ENCODE data around the gene HINFP. TPM values are rescaled to one million over a fixed set of nuclear protein-coding genes. Genes with fewer than 3 reads are reported as not detected.
"Not testable (repeated sequence)": the region's sequence is repeated elsewhere in the genome, so short reads cannot be mapped to it uniquely, and the experiment has no call there.

The HINFP gene
- total and polyA plus RNA-seq, 2 of the 4 experiments (the other 2 are of a cell fraction): 9.1 to 15.3 TPM

DNA sequence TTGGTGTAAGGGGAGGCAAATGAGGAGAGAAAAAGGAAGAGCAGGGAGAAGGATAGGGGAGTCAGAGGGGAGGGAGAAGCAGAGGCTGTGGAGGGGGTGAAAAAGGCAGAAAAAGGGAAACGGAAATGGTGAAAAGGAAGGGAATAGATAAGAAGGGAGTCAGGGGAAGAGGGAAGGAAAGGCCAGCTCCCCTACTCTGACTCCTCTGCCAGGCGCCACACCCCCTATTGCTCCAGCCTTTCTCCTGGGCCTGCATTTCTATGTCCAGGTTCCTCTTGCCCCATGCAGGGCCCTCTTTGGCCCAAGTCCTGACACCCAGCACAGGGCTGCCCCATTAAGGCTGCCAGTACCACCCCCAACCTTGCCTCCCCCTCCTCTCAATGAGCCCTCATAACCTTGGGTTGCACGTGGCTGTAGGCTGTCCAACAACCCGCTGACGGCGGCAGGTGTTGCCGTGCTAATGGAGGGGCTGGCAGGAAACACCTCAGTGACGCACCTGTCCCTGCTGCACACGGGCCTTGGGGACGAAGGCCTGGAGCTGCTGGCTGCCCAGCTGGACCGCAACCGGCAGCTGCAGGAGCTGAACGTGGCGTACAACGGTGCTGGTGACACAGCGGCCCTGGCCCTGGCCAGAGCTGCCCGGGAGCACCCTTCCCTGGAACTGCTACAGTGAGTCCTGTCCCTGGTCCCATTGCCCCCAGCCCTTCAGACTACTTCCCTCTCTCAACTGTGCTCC lies 60.5 kb downstream of the HINFP start:
- no peak overlapping the region for H4K8ac ChIP-seq (ENCODE audit: low read depth in 2 of 2, low read length in 2 of 2)
- no peak overlapping the region for H2BK5ac ChIP-seq (ENCODE audit: low read depth, low read length, poor library complexity, severe bottlenecking)
- no peak overlapping the region for H2AK5ac ChIP-seq (ENCODE audit: low read depth, low read length)
- ChIA-PET POLR2A (ENCODE audit: unreplicated experiment) (no interaction called here), CTCF (no interaction called here)
- no peak overlapping the region for H3K18ac ChIP-seq (ENCODE audit: low read depth, low read length)
- H3K36me3 ChIP-seq (ENCODE audit: control insufficient read depth, insufficient read depth, low read length): peaks cover 10% of the 10 kb centered on the region; the same call in 1 of the 2 replicates
- H3K4me2 ChIP-seq (ENCODE audit: low read depth, low read length): no peak overlapping the region
- BruUV-seq (replicated peaks): no TSS peak
- H3K4ac ChIP-seq (ENCODE audit: low read depth, low read length): no peak overlapping the region
- no peak overlapping the region for H2AK9ac ChIP-seq (replicated peaks; ENCODE audit: low read depth, low read length, poor library complexity)
- H4K20me1 ChIP-seq (ENCODE audit: insufficient read depth, low read length): no peaks in the 10 kb centered on the region
- H4K91ac ChIP-seq (ENCODE audit: insufficient read depth, low read depth, low read length): no peak overlapping the region
- in situ Hi-C loops (cut with MboI; ENCODE audit: low sequenced_read_pairs) (no loop called here), dilution Hi-C loops (cut with HindIII; ENCODE audit: low sequenced_read_pairs, unreplicated experiment) (no loop called here), intact Hi-C loops (cut with micrococcal nuclease) (no loop called here)
- H2AFZ ChIP-seq (replicated peaks; ENCODE audit: low read length, poor library complexity): no peak overlapping the region
- H2BK15ac ChIP-seq (ENCODE audit: low read depth, low read length): no peak overlapping the region
- DNase-seq: no peak
- no peak overlapping the region for H3K14ac ChIP-seq (replicated peaks; ENCODE audit: low read depth, low read length)
- no peaks in the 10 kb centered on the region for H3K79me1 ChIP-seq (ENCODE audit: low read depth in 1 of 2, low read length in 2 of 2)
- H3K9me1 ChIP-seq (ENCODE audit: insufficient read depth, low read length): 0 out of 2 replicates have a peak, but pooled peaks cover 8% of the 10 kb centered on the region
- ATAC-seq (ENCODE audit: low read depth): no peak
- H3K27me3 ChIP-seq (ENCODE audit: control insufficient read depth, insufficient read depth, low read length): peaks cover 10% of the 10 kb centered on the region
- H3K4me1 ChIP-seq (ENCODE audit: control insufficient read depth, insufficient read depth, low read length): no peaks in the 10 kb centered on the region; the same call in 1 of the 2 replicates
- H3K9me3 ChIP-seq (ENCODE audit: control insufficient read depth, insufficient read depth, low read length): no peaks in the 10 kb centered on the region
- no peak for TF ChIP-seq NFE2L2 (IDR thresholded peaks at IDR 0.05; ENCODE audit: low read depth, low read length)
- H3K9ac ChIP-seq (ENCODE audit: low read depth, low read length): no peak overlapping the region
- H3K56ac ChIP-seq (ENCODE audit: extremely low read depth, insufficient read depth, low read length): no peak overlapping the region
- no peak overlapping the region for H4K5ac ChIP-seq (ENCODE audit: low read depth, low read length)
- WGBS, 2 experiments (ENCODE audit: extremely low coverage in 2 of 2, insufficient read length in 1 of 2): 79% methylated on average over 14 of the region's 17 CpGs; no CpG with 5 or more reads in 1 of the 2 experiments
- H2BK120ac ChIP-seq (ENCODE audit: low read depth, low read length): no peak overlapping the region
- no peak overlapping the region for H3K27ac ChIP-seq (ENCODE audit: insufficient read depth, low read length)
- H3K23ac ChIP-seq (ENCODE audit: low read depth, low read length): no peak overlapping the region
- H2BK20ac ChIP-seq (ENCODE audit: low read depth, low read length): no peak overlapping the region
- no peak overlapping the region for H3K4me3 ChIP-seq (ENCODE audit: insufficient read depth, low read depth, low read length)

DNA sequence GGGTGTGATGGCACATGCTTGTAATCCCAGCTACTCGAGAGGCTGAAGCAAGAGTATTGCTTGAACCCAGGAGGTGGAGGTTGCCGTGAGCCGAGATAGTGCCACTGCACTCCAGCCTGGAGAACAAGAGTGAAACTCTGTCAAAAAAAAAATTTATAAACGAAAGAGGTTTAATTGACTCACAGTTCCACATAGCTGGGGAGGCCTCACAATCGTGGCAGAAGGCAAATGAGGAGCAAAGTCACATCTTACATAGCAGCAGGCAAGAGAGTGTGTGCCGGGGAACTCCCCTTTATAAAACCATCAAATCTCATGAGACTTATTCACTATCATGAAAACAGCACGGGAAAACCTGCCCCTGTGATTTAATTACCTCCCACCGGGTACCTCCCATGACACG lies 63.0 kb downstream of the HINFP start:
- peaks cover 27% of the 10 kb centered on the region for H3K27me3 ChIP-seq (ENCODE audit: control insufficient read depth, insufficient read depth, low read length)
- H3K23ac ChIP-seq (ENCODE audit: low read depth, low read length); H3K56ac ChIP-seq (ENCODE audit: extremely low read depth, insufficient read depth, low read length); H3K27ac ChIP-seq (ENCODE audit: insufficient read depth, low read length); H3K36me3 ChIP-seq (ENCODE audit: control insufficient read depth, insufficient read depth, low read length); H3K18ac ChIP-seq (ENCODE audit: low read depth, low read length); H3K4me3 ChIP-seq (ENCODE audit: insufficient read depth, low read depth, low read length); H3K4ac ChIP-seq (ENCODE audit: low read depth, low read length); H4K5ac ChIP-seq (ENCODE audit: low read depth, low read length); H3K4me1 ChIP-seq (ENCODE audit: control insufficient read depth, insufficient read depth, low read length); H3K9me1 ChIP-seq (ENCODE audit: insufficient read depth, low read length); BruUV-seq (replicated peaks); H2AK5ac ChIP-seq (ENCODE audit: low read depth, low read length); in situ Hi-C loops (cut with MboI; ENCODE audit: low sequenced_read_pairs); H3K4me2 ChIP-seq (ENCODE audit: low read depth, low read length); H3K14ac ChIP-seq (replicated peaks; ENCODE audit: low read depth, low read length); H2BK5ac ChIP-seq (ENCODE audit: low read depth, low read length, poor library complexity, severe bottlenecking); H3K79me1 ChIP-seq (ENCODE audit: low read depth in 1 of 2, low read length in 2 of 2); ATAC-seq (ENCODE audit: low read depth); H4K8ac ChIP-seq (ENCODE audit: low read depth in 2 of 2, low read length in 2 of 2); H4K91ac ChIP-seq (ENCODE audit: insufficient read depth, low read depth, low read length); H3K9ac ChIP-seq (ENCODE audit: low read depth, low read length); POLR2A ChIA-PET (ENCODE audit: unreplicated experiment); H4K20me1 ChIP-seq (ENCODE audit: insufficient read depth, low read length); H2AFZ ChIP-seq (replicated peaks; ENCODE audit: low read length, poor library complexity); dilution Hi-C loops (cut with HindIII; ENCODE audit: low sequenced_read_pairs, unreplicated experiment); DNase-seq; intact Hi-C loops (cut with micrococcal nuclease); H2AK9ac ChIP-seq (replicated peaks; ENCODE audit: low read depth, low read length, poor library complexity); H2BK15ac ChIP-seq (ENCODE audit: low read depth, low read length); CTCF ChIA-PET; H2BK20ac ChIP-seq (ENCODE audit: low read depth, low read length); H2BK120ac ChIP-seq (ENCODE audit: low read depth, low read length); H3K9me3 ChIP-seq (ENCODE audit: control insufficient read depth, insufficient read depth, low read length): not testable (repeated sequence)
- 80% methylated on average over 1 of the region's 9 CpGs; no CpG with 5 or more reads in 1 of the 2 experiments for WGBS, 2 experiments (ENCODE audit: extremely low coverage in 2 of 2, insufficient read length in 1 of 2)

All from IMR-90 (cell line).